NCI-H2227 treated with DMSO at 0.1 percent for 48 hours (cell line): ENCODE results near the gene BCAS3.

Source experiments
- DNase-seq: peaks from one replicate; lab custom pipeline; 2025; lab: John Stamatoyannopoulos, UW

BCAS3 gene

DNA sequence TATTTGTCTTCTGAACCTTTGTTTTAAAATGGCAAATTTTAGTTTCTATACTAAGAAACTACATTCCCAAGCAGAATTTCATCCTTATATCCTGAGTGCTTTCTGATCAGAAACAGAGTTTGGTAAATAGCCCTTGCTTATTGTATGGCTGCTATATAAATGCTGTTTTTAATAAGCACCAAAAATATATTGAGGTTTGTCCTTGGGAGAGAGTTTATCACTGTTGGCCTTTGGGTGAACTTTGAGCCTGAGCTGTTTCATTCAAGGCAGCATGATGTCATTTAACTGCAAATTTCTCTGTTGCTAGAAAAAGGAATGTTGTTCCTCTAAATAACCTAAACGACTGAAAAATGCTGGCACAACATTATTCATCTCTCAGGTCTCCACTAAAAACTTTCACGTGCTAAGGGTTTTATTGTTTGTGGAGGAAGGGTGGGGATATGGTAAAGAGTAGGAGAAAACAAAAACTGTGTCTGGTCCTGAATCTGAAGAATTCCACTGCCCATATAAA lies 387.7 kb downstream of the BCAS3 start:
- no peak for DNase-seq

DNA sequence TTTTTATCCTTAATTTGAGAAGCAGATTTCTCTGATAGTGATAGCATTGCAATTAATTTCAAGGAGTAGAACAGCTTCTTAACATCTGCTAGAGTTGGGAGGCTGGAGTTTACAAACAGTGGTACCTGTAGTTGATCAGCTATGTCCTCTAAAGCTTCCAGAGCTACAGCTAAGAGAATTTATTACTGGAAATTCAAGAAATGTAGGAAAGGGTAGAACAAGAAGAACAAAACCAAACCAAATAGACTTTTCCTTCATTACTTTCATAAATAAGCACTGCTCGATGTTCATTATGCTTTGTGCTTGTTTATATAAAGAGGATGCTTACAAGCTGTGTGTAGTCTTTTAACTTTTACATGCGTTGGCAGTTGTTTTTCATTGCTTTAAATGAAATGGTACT lies 388.4 kb downstream of the BCAS3 start:
- DNase-seq = no peak

DNA sequence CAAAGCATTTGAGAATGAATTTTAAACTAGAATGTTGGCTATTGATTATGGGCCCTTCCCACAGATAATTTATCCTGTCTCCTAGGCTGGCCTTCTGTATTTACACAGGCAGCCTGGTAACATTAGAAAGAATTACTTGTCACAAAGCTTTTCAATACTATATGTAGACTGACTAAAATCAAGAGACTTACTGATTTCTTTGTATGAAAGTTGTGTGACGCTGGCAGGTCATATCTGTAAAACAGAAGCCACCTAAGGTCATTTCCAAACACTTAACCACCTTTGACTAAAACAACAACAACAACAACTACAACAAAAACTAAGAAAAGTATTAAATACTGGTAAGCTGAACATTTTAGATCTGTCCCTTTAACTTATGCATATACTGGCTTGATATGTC lies 393.0 kb downstream of the BCAS3 start:
- DNase-seq = no peak

DNA sequence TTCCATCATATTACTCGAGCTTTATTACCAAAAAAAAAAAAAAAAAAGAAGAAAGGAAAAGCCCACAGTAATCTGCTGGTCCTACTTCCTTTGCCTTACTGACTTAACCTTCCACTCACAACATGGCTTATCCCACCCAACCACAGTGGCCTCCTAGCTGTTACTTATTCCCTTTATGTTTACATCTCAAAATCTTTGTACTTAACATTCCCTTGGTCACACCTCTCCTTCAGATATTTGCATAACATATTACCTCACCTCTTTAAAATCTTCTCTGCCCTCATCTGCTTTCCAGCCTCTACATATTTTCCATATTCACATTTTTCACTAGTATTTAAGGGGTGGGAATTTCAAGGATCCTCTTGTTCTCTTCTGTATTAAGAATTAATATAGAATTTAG lies 395.0 kb downstream of the BCAS3 start:
- no peak for DNase-seq

DNA sequence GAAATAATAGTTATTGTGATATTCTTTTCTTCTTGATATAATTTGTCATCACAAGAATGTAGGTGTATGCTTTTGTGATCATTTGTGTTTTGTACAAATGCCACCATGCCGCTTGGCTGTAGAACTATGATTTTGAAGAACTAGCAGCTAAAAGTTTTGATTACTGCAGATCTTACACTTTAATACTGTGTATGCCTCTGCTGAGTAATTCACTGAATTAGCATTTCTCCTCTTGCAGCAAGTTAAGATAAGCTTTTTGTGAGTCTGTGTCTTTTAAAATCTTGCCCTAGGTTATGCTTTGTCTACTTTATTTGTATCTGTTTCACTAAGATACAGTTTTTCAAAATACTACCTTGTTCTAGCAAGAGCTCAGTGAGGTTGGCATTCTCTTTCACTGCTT lies 395.5 kb downstream of the BCAS3 start:
- DNase-seq = no peak

DNA sequence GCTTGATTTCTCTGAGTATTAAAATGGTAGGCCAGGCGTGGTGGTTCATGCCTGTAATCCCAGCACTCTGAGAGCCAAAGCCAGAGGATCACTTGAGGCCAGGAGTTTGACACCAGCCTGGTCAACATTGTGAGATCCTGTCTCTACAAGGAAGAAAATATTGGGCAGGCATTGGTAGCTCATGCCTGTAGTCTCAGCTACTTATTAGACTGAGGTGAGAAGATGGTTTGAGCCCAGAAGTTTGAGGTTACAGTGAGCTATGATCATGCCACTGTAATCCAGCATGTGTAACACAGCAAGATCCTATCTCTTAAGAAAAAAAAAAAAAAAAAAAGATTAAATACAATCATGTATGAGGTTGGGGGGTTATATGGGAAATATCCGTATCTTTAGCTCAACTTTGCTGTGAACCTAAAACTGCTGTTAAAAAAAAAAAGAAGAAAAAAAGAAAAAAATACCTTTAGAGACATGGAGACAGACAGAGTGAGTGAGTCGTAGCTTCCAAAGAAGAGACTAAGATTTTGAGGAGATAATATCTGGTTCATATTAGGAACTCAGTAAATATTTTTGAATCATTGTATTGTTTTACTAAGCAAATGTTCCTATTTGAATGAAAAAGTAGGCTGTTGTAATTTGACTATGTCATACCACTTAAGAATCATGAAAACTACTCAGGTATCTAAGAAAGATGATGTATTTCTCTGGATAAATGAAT lies 396.3 kb downstream of the BCAS3 start:
- DNase-seq = no peak

DNA sequence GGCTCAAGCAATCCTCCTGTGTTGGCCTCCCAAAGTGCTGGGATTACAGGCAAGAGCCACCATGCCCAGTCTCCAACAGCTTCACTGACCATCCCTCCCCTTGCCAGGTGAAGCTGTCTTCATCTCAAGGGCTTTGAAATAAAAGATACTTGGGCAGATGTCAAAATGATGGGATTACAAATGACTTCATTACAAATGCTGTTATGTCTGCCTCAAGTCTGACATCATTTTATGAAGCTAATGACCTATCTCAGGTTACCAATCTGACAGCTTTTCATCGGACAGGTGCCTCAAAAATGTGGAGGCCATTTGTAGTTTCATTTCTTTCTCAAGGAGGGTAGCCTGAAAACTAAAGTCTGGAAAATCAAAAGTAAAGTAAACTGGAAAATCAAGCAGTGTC lies 398.3 kb downstream of the BCAS3 start:
- no peak for DNase-seq

DNA sequence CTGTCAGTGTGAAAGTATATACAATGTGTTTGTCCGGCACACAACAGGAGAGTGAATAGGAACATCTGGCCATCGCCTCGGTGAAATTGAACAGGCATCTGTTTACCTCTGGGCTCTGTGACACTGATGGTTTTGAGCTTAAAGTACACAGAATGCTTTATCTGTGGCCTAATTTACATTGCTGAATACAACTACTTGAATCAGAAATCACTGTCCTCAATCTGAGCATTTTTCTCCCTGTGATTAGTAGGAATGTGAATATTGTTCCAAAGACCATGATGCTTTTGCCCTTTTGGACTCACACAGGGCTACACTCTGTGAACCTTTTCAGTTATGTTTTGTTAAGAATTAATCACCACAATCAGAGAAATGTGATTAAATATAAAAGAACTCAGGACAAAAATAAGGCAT lies 399.0 kb downstream of the BCAS3 start:
- DNase-seq = no peak

DNA sequence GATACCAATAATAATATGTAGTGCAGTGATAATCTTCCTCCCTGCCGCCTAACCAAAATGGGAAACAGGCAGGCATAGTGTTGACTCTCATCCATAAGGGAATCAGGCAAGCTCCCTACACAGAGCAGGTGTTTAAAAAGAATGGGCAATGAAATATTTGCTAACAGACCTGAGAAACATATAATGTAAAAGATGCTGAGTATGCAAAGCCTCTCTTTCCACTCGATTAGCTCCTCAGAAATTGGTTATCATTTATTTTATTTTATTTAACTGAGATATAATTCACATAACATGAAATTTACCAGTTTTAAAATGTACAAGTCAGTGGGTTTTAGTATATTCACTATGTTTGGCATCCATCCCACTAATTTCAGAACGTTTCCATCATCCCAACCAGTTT lies 404.3 kb downstream of the BCAS3 start:
- DNase-seq = no peak

DNA sequence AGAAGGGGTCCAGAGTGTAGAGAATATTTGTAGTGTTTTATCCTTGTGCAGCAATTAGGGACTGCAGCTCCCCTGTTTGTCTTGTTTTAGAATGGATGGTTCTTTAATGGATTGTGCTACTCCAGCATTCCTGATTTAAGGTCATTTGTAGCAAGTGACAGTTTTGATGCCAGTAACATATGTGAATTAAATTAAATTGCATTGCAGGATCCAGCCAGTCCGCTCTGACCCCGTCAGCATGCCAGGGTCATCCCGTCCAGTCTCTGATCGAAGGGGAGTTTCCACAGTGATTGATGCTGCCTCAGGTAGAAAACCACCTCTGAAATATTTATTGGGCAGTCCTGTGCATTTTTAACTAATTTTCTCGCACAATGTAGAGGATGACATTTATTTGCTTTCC lies 406.6 kb downstream of the BCAS3 start:
- DNase-seq = no peak

DNA sequence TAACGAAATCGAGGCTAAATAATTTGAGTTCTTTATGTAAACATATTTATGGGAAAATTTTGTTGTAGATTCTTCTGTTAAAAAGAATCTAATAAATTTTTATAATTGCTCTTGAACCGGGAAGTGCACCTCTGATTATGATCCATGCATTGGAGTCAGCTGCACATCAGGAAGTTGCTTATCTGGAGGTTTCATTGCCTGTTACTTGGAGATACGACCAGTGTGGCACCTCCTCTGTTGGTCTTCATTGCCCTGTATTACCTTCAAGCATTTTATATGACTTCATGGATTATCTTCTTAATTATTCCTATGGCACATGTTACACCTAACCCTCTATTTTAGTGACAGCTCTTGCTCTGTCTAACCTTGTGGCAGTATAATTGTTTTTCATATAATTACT lies 409.4 kb downstream of the BCAS3 start:
- DNase-seq = no peak

DNA sequence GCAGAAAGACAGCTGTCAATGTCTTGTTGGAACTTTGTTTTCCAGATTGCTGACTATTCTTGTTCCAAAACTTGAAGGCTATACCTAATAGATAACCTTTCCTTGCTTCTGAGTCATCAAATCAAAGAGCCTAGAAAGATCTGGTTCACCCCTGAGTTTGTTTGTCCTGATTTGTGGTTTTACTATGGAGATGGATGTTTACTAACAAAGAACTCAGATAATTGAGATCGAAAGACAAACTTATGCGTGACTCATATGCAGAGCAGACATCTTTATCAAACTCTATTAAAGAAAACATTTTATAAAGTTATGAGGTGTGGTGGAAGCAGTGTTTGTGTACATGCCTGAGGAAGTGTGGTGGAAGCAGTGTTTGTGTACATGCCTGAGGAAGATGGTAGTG lies 410.9 kb downstream of the BCAS3 start:
- DNase-seq = no peak

DNA sequence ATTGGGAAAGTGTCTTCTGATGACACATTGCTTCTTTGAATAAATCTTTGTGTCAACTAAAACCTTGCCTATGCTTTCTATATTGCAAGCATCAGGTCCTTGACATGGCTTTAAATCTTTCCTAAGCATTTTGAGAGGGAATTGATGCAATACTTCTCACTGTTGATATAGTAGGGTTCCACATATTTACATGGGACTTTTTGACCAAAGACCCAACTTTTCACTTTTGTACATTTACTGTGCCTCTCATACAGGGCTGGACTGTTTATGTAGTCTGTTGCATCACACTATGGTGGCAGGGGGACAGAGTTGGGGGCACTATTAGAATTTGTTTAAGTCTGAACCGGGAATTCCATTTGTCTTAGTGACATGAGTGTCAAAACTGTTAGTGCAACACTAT lies 413.4 kb downstream of the BCAS3 start:
- DNase-seq = no peak

DNA sequence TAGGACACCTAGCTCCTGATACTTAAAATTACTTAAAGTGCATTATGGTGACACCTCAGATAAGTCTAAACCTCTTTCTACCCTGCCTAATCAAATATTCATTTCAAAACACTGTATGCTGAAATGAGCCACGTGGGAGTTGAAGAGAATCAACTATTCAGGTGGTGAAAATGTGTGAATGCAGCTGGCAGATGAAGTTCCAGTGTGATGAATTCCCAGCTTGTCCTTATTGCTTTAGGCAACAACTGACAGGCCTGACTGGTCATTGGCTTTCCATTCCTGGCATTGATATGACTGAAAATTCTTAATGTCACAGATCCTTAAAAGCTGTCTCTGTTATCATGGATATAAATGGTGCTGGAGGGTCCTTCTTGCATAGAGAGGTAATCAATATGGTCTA lies 420.1 kb downstream of the BCAS3 start:
- no peak for DNase-seq

DNA sequence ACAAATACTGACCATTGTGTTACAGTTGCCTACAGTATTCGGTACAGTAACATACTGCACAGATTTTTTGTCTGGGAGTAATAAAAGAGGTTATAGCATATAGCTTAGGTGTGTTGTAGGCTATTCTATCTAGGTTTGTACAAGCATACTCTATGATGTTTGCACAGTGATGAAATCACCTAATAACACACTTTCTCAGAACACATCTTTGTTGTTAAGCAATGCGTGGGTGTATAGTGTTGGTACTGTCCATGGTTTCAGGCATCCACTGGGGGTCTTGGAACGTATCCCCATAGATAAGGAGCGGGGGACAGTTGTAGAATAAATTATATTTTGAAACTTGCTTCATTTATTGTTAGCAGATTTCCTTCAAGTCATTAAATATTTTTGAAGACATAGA lies 428.7 kb downstream of the BCAS3 start:
- no peak for DNase-seq

DNA sequence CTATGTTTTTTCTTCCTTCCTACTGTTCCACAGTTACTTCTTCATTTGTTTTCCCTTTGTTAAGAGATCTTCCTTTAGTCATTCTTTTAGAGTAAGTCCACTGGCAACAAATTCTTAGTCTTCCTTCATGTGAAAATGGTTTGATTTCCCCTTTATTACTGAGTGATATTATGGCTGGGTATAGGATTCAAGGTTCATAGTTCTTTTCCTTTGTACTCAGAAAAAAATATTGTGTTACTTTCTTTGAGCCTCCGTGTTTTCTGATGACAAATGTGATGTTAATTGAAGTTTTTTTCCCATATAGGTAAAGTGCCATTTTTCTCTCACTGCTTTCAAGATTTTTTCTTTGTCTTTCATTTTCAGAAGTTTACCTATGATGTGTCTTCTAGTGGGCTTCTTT lies 438.9 kb downstream of the BCAS3 start:
- DNase-seq = no peak

DNA sequence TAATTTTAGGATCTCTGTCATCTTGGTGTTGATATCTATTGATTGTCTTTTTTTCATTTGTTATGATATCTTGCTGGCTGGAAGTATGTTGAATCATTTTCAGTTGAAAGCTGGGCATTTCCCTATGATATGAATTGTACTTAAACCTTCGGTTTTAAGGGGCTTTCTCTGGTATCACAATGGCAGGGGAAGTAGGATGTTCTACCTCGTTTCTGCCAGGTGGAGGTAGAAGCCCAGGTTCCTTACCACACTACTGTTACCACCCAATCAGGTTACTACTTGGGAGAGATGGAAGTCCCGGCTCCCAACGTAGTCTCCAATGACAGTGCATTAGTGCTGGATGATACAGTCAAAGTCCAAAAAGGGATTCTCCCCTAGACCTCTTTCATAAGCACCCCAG lies 440.3 kb downstream of the BCAS3 start:
- no peak for DNase-seq

DNA sequence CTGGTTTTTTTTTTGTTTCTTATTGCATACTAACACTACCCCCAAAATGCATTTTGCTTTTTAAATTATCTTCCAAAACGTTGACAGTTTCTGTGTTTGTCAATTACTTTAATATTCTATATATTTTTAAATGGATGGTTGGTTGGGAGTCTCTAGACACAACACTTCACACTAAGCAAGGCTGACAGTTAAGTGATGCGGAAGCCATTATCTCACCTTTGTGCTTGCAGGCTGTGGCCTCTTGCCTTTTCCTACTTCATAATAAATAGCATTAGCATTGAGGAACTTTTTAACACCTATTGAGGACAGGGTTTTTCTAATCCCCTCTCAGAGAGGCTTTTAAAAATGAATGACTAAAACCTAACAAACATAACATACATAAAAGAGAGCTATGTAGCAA lies 441.2 kb downstream of the BCAS3 start:
- no peak for DNase-seq

DNA sequence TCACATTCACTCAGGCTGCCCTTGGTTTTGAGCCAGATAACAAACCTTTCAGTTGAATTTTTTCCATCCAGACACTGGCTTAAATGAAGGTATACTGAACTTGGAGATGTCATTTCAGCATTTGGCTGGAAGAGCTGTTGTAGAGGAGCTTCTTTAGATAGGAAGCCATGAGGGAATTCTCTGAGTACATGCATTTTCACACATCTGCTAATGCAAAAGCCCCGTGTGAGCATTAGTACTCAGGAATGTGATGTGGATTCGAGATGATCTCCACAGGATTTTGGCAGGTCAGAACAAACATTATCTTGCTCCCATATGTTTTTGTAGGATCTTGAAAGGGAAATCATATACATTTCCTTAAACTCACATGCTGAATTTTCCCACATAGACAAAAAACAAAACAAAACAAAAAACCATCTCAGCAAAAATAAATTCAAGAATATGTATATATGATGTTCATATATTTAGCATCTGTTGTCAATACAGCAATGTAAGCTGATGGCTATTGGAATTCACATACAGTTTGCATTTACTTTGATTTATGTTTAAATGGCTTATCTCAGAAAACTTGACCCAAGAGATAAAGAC lies 444.8 kb downstream of the BCAS3 start:
- no peak for DNase-seq

DNA sequence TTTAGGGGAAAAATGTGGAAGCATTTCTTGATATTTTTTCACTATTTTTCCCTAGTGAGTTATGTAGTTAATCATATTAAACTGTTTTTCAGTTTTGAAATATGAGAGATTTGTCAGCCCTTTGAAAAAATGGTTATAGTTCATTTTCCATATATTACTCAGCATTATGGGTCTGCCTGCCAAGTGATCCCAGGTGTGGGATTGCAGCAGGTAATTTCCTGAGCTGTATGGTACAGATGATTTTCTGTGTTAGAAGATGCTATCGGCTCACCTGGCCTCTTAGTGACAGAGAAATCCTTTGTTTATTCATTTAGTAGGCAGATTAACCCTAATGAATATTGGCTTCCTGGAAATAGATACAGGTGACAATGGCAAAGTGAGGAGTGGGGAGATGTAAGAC lies 446.9 kb downstream of the BCAS3 start:
- DNase-seq = no peak

DNA sequence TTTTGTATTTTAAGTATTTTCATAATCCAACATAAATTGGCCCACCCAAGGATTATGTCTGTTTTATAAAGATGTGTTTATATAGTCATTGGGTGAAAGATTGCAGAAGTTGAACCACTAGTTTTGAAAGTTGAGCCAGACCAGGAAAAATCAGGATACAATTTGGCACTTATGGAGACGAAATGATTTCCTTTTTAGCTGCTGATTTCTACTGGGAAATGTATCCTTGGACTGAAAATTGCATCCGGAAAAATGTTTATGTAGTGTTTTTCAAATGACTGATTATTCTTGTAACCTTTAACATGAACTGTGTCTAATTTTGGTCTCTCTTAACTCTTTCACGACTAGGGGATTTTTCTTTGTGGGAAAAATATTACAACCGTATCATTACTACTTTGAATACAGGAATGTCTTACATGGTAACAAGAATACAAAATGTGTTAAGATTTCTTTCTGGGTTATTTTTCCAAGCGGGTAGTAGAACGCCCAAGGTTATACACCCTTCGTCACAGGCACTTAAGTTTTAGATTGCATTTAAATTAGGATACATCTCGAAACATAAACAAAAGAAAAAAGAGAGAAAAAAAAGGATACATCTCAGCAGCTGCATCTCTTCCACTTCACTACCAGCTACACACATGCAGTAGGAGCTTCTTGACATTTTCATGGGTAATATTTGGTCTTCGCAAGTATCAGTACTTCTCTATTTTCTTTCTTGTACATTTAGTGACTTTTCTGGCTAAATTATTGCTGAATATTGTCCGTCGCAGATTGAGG lies 449.0 kb downstream of the BCAS3 start:
- no peak for DNase-seq

DNA sequence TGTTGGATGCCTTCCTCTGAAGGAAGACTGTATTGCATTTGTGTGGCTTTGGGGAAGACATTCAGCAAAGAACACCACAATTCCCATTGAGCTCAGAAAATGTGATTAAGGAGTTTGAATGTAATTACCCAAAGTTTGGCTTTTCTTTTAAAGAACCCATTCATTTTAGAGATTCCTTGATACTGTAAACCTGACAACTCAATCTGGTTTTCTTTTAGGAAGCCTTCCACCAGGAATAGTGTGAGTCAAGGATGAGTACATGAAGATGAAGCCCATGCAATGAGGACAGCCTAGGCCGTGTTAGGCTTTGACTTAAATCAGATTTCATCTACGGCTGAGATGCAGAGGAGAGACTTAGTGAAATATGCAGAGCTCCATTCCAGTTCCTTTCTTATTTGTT lies 450.3 kb downstream of the BCAS3 start:
- DNase-seq = no peak

DNA sequence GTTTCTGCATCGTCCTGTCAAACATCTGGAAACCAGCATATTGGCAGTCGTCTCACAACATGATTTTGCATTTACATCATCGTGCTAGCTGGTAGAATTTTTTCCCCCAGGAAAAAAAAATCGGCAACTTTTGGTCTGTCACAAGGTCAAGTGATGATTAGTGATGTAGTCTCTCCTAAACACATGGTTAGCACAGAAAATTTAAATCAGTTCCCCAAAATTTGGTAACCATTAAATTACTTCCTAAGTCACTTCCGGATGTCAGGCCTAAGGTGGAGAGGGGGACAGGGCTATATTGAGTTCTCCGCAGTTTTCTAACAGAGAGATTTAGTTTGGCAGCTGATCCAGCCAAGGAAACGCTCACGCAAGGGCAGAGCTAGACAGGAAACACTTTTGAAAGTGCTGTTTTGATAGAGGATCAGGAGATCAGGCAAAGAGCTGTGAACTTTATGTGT lies 451.0 kb downstream of the BCAS3 start:
- DNase-seq = no peak
